ENCODE results near the gene STPG2. TPM values are rescaled to one million over a fixed set of nuclear protein-coding genes. Genes with fewer than 3 reads are reported as not detected.

STPG2 gene
- total RNA-seq, 1 donor from 2014 or later = 0.66 TPM

GRCh38 chr4:98150092-98150761 is 7.0 kb upstream of the STPG2 start:
- DNase-seq = no peak
- Mint-ChIP-seq H3K4me3 (ENCODE audit: unreplicated experiment) (no peak overlapping the region), H3K27ac (ENCODE audit: unreplicated experiment) (no peak overlapping the region), H3K4me1 (ENCODE audit: low read depth, unreplicated experiment) (no peaks in the 10 kb centered on the region), H3K36me3 (ENCODE audit: unreplicated experiment) (no peaks in the 10 kb centered on the region), H3K27me3 (ENCODE audit: unreplicated experiment) (no peaks in the 10 kb centered on the region), H3K9me3 (ENCODE audit: unreplicated experiment) (no peaks in the 10 kb centered on the region)
- peak; percentile 45 for TF ChIP-seq CTCF (IDR thresholded peaks at IDR 0.05; ENCODE audit: partially characterized antibody, unreplicated experiment)

GRCh38 chr4:98148856-98149255 is 5.6 kb upstream of the STPG2 start:
- Mint-ChIP-seq H3K27me3 (ENCODE audit: unreplicated experiment) (no peaks in the 10 kb centered on the region), H3K27ac (ENCODE audit: unreplicated experiment) (no peak overlapping the region)

GRCh38 chr4:98126141-98126540 is 17.1 kb downstream of the STPG2 start:
- Mint-ChIP-seq H3K4me3 (ENCODE audit: unreplicated experiment) (no peak overlapping the region), H3K9me3 (ENCODE audit: unreplicated experiment) (no peaks in the 10 kb centered on the region)
- no peak for TF ChIP-seq CTCF (IDR thresholded peaks at IDR 0.05; ENCODE audit: partially characterized antibody, unreplicated experiment)

More at GRCh38 chr4:98148856-98149255, 5.6 kb upstream of the STPG2 start:
- H3K9me3 Mint-ChIP-seq (ENCODE audit: unreplicated experiment) = no peaks in the 10 kb centered on the region
- H3K4me3 Mint-ChIP-seq (ENCODE audit: unreplicated experiment) = no peak overlapping the region
- H3K4me1 Mint-ChIP-seq (ENCODE audit: low read depth, unreplicated experiment) = no peaks in the 10 kb centered on the region
- TF ChIP-seq CTCF (IDR thresholded peaks at IDR 0.05; ENCODE audit: partially characterized antibody, unreplicated experiment) = no peak
- H3K36me3 Mint-ChIP-seq (ENCODE audit: unreplicated experiment) = no peaks in the 10 kb centered on the region
- DNase-seq = no peak

GRCh38 chr4:98125585-98125984 is 17.7 kb downstream of the STPG2 start:
- TF ChIP-seq CTCF (IDR thresholded peaks at IDR 0.05; ENCODE audit: partially characterized antibody, unreplicated experiment) = no peak
- DNase-seq = no peak
- no peaks in the 10 kb centered on the region for H3K9me3 Mint-ChIP-seq (ENCODE audit: unreplicated experiment)
- H3K4me3 Mint-ChIP-seq (ENCODE audit: unreplicated experiment) = no peak overlapping the region
- no peaks in the 10 kb centered on the region for H3K4me1 Mint-ChIP-seq (ENCODE audit: low read depth, unreplicated experiment)
- peaks cover 2% of the 10 kb centered on the region for H3K27me3 Mint-ChIP-seq (ENCODE audit: unreplicated experiment)
- no peak overlapping the region for H3K27ac Mint-ChIP-seq (ENCODE audit: unreplicated experiment)
- H3K36me3 Mint-ChIP-seq (ENCODE audit: unreplicated experiment) = peaks cover 8% of the 10 kb centered on the region

More at GRCh38 chr4:98126141-98126540, 17.1 kb downstream of the STPG2 start:
- no peak for DNase-seq
- no peaks in the 10 kb centered on the region for H3K4me1 Mint-ChIP-seq (ENCODE audit: low read depth, unreplicated experiment)
- no peak overlapping the region for H3K27ac Mint-ChIP-seq (ENCODE audit: unreplicated experiment)
- H3K27me3 Mint-ChIP-seq (ENCODE audit: unreplicated experiment) = peaks cover 2% of the 10 kb centered on the region
- peaks cover 8% of the 10 kb centered on the region for H3K36me3 Mint-ChIP-seq (ENCODE audit: unreplicated experiment)

GRCh38 chr4:98117363-98117762 is 25.9 kb downstream of the STPG2 start:
- no peak overlapping the region for H3K27ac Mint-ChIP-seq (ENCODE audit: unreplicated experiment)
- peaks cover 11% of the 10 kb centered on the region for H3K36me3 Mint-ChIP-seq (ENCODE audit: unreplicated experiment)
- peaks cover 19% of the 10 kb centered on the region for H3K4me1 Mint-ChIP-seq (ENCODE audit: low read depth, unreplicated experiment)
- peaks cover 3% of the 10 kb centered on the region for H3K27me3 Mint-ChIP-seq (ENCODE audit: unreplicated experiment)
- no peak for DNase-seq
- TF ChIP-seq CTCF (IDR thresholded peaks at IDR 0.05; ENCODE audit: partially characterized antibody, unreplicated experiment) = no peak
- peaks cover 5% of the 10 kb centered on the region for H3K9me3 Mint-ChIP-seq (ENCODE audit: unreplicated experiment)
- H3K4me3 Mint-ChIP-seq (ENCODE audit: unreplicated experiment) = no peak overlapping the region

All from glutamatergic neuron (in vitro differentiated cells).